DMS153 (cell line): ENCODE data around the gene VWA5A.

ENCODE experiments used
- DNase-seq: peaks from one replicate; lab custom pipeline; 2025; lab: John Stamatoyannopoulos, UW

The VWA5A gene, protein sequence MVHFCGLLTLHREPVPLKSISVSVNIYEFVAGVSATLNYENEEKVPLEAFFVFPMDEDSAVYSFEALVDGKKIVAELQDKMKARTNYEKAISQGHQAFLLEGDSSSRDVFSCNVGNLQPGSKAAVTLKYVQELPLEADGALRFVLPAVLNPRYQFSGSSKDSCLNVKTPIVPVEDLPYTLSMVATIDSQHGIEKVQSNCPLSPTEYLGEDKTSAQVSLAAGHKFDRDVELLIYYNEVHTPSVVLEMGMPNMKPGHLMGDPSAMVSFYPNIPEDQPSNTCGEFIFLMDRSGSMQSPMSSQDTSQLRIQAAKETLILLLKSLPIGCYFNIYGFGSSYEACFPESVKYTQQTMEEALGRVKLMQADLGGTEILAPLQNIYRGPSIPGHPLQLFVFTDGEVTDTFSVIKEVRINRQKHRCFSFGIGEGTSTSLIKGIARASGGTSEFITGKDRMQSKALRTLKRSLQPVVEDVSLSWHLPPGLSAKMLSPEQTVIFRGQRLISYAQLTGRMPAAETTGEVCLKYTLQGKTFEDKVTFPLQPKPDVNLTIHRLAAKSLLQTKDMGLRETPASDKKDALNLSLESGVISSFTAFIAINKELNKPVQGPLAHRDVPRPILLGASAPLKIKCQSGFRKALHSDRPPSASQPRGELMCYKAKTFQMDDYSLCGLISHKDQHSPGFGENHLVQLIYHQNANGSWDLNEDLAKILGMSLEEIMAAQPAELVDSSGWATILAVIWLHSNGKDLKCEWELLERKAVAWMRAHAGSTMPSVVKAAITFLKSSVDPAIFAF

DNA sequence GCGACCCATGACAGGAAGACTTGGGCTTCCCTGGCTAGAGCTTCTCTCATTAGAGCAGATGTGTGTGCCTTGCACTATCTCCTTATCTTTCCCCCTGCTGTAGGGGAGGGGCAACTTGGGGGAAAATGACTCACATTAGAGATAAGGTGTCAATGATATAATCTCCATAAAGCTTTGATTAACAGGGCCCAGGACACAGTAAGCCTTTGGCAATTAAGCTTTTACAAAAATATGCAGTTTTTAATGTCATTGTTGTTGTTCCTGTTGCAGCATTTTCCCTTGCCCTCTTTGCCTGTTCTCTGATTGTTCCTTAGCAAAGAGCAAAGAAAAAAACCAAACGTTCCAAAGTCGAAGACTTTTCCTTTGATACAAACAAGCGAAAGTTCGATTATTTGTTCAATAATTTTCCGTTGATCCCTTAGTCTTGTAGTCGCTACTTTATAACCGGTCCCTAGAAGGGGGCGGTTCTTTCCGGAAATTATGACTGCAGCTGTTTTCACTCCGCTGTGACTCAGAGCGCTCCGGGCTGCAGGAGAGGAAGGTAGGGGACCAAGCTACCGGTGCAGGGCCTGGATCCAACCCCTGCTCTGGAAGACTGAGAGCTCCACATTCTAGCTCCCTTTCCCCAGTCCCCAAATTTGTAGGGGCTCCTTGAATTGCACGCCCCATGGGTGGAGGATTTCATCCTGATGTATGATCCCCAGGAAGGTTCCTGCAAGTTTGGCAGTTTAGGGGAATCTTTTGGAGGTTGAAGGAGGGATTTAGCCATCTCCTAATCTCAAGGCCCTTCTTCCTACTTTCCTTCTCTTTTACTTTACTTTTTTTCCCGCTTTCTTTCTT is at the start of gene VWA5A:
Gene VWA5A, plus strand, starts transcription at position 509 of the 840 bp plus-strand sequence. CDS start 2,062 bp downstream, outside the sequence.
- DNase-seq = peak; percentile 79

- no peak for DNase-seq
These were observed 46.6 kb upstream of the VWA5A start for GRCh38 chr11:124068601-124069110.

DNA sequence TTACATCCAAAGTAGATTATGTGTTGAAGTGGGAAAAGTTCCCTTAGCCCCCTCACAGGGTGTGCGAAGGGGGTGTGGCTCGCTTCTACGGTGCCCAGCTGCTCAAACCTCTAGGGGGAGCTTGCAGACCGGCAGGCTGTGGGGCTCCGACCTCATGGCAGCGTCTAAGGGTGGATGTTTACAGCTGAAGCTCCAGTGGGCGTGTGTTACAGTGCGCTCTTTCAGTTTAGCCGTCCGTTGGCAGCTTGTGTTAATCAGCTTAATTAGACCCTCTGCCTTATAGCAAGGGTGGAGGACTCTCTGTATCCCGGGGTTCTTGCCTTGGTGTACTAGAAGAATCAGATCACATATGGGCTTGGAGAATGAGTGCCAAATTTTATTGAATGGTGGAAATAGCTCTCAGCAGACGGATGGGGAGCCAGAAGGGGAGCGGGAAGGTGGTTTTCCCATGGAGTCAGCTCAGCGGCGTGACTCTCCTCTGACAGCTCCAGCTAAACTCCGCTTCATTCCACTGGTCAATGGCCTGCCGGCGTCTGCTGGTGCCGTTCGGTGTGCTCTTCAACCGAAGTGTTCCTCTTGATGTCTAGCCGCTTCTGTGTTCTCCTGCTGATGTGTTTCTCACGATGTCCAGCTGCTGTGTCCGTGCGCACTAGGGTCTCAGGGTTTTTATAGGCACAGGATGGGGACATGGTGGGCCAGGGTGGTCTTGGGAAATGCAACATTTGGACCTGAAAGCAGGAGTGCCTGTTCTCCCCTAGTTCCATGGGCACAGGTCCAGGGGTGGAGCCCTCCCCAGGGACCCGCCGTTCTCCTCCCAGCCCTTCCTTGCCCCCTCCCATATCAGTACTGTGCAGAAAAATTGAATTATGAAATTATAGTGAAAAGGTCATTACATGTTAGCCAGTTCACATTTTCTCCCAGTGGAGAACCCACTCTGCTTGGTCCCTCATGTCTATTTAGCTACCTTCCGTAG is 45.5 kb upstream of the VWA5A start:
- DNase-seq = peak; percentile 4

GRCh38 chr11:124070915-124071622 is 44.2 kb upstream of the VWA5A start:
- peak; percentile 37 for DNase-seq

DNA sequence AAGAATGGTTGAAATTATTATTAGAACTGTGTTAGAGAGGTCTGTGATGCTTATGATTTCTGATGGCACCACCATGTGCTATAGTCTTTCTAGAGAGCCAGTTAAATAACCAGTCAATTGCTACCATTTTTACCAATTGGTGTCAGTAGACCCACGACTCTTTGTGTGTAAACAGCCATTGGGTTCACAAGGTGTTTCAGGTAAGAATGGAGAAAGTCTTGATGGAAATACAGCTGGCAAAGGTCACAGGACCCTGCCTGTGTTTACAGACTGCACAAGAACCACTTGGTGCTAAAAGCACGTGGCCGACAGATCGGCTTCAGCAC is 43.7 kb upstream of the VWA5A start:
- DNase-seq = no peak

DNA sequence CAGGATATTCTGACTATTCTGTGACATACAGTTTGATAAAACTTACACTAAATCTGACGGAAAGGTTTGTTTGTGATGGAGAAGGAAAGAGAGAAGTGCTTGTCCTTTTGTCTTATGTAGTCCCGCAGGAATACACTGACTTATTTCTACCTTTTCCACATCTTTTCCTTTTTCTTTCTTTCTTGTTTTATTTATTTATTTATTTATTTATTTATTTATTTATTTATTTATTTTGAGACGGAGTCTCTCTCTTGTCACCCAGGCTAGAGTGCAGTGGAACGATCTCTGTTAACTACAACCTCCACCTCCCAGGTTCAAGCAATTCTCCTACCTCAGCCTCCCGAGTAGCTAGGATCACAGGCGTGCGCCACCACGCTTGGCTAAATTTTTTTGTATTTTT is 43.1 kb upstream of the VWA5A start:
- no peak for DNase-seq

GRCh38 chr11:124074554-124074953 is 40.7 kb upstream of the VWA5A start:
- DNase-seq = no peak

- DNase-seq = no peak
These were observed 39.8 kb upstream of the VWA5A start for GRCh38 chr11:124075492-124075840.

DNA sequence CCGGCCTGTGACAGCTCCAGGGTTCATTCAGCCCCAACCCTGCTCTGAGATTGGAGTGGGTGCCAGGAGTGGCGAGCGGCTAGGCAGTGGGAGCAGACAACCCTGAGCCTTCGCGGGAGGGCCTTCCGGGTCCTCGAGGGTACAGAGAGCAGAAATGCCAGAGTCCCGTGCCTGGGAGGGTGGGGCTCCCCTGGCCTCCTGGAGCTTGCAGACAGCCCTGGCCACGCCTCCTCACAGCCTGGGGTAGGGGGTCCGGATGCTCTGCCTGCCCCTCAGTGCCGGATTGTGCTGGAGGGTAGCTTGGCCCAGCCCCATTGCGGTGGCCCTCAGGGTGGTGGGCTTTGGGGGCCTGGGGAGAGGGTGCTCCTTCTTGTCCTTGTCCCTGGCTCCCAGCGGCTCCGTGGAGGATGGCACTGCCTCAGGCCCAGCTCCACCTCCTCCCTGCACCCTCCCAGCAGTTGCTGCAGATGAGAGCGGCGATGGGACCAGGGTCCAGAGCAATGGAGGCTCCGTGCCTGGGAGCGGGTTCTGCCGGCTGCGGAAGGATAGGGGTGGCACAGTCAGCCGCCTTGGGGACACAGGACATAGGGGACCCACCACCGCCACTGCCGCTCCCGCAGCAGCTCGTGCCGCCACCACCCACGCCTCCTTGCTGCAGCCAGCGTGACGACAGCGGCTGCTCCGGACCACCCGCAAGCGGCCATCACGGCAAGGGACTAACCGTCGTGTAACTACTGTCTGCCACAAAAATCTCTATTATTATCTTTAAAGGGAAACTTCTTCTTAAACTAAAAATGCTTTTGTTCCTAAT is 39.2 kb upstream of the VWA5A start:
- DNase-seq = no peak

- no peak for DNase-seq
These were observed 38.0 kb upstream of the VWA5A start for GRCh38 chr11:124077266-124077665.

DNA sequence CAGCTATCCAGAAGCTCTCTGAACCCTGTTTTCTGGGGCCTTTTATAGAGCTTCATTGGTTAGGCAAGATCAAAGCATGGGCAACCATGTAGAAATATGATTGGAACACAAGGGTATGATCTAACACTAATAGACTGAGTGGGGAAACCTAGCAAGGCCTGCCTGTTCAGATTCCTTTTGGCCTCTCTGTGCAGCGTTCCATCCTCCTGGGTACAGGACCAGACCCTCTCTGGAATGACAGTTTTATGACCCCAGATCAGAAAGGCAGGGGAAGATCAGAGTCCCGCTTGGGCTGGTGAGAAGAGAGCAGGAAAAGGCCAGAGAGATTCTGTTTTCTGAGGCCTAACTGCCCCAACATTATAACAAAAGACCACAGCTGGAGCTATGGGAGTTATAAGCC is 36.7 kb upstream of the VWA5A start:
- no peak for DNase-seq

DNA sequence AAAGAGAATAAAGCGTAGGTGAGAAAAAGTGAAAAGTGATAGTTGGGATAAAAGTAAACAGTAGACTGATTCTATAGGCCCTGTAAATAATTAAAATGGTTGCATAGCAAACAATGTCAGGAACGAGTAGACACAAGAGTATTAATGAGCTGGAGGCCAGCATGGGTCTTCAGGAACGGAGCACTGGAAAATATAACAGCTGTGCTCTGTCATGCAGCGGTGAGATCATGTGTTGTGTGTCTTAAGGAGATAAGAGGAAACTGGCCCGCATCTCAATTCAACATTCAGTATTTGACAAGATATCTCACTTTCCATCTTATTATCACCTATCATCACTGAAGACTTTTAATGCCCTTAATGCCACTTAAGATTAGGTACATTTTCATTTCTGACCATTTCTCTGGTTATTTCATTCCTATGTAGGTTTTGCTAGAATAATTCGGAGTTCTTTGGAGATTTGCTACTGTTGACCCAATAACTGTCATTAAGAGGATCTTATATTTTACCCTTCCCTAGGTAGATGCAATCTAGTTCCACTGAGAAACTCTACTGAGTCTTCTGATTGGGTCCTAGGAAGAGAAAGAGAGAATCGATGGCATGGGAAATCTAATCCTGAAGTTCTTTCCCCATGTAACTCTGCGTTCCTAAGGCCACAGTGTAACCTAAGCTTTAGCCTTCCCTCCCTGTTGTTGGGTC is 35.5 kb upstream of the VWA5A start:
- no peak for DNase-seq

GRCh38 chr11:124080327-124081001 is 34.8 kb upstream of the VWA5A start:
- DNase-seq = no peak

DNA sequence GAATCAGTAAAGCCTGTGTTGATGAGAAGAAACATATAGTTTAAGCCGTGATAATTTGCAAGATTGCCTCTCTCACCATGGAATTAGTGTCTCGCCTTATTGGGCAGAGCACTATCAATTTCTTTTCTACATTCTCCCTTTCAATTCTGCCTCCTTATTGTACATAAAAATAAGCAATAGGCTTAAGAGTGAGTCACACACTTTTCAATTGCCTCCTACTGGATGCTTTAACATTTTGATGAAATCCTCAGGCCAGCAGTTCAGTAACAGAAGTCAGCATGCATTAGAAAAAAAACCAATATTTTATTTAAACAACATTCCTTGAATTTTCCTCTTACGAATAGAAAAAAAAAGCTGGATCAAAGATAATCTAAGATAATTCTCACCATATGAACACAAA is 33.8 kb upstream of the VWA5A start:
- no peak for DNase-seq

DNA sequence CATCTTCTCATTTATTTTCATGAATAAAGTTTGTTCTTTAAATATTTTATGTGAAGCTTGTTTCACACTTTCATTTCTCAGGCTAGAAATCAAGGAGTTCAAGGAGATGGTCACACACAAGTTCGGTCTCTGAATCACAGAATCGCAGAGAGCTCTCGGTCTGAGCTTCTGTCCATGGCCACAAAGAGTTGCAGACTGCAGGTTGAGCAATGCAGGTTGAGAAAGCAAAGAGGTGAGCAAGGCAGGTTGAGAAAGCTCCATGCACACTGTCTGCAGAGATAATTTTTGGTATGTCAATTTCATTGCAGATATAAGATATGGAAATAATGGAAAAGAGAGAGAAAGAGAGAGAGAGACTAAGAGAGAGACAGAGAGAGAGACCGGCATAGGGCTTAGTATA is 32.9 kb upstream of the VWA5A start:
- no peak for DNase-seq

GRCh38 chr11:124085583-124085982 is 29.7 kb upstream of the VWA5A start:
- DNase-seq = no peak

GRCh38 chr11:124085997-124086846 is 29.0 kb upstream of the VWA5A start:
- DNase-seq = peak; percentile 11

DNA sequence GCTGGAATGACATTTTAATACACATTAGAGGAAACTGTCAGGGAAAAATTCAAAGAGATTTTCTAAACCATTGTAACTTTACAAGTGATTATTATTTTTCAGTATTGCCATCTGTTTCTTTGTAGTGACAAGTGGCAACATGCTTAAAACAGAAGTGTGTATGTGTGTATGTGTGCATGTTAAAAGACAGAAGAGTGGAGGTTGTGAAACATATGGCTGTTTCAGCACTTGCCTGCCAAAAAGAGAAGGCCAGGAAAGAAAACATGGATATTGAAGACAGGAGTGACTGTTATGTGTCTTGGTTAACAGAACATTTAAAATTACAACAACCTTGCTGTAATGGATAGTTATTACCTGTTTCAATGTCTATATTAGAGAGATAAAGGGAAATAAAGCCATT is 24.3 kb upstream of the VWA5A start:
- DNase-seq = no peak
